Bronchial epithelial cell (primary cell): ENCODE results near the gene RAI14. TPM values are rescaled to one million over a fixed set of nuclear protein-coding genes. Genes with fewer than 3 reads are reported as not detected.

Experiments used
- DNase-seq: peaks from one replicate; pipeline ENCODE4 v3.0.0-alpha.2; 2010; ENCODE audit warnings: low read depth
- FAIRE-seq: peaks from 2 replicates; lab custom pipeline; 2011; peaks lifted over from hg19 to GRCh38; lab: Jason Lieb, UNC
- H3K27me3 ChIP-seq: 2 replicates; pipeline ENCODE4 v1.5.1; 2011; ENCODE audit warnings: low read length; ENCODE audit not compliant: control insufficient read depth, insufficient read depth
- H3K36me3 ChIP-seq: 2 replicates; pipeline ENCODE4 v1.5.1; 2011; ENCODE audit warnings: low read length; ENCODE audit not compliant: control insufficient read depth, insufficient read depth
- H3K4me3 ChIP-seq: 2 replicates; pipeline ENCODE4 v1.5.1; 2011; ENCODE audit warnings: mild to moderate bottlenecking, low read depth, low read length, control low read depth
- total RNA-seq: library from RNA; depleted of rRNA; stranded (reverse); fragments of >200 nt; gene quantifications from 2 replicates; pipeline ENCODE4 v1.2.1, GENCODE V29; 2014
- TF ChIP-seq, protein P1 (sequence below): IDR thresholded peaks from 2 replicates; pipeline ENCODE4 v1.5.1; 2011; ENCODE audit warnings: mild to moderate bottlenecking, moderate library complexity, low read length, control low read depth, inconsistent platforms; ENCODE audit not compliant: insufficient read depth, severe bottlenecking

Gene RAI14
- total RNA-seq, 1 donor from 2014 or later = 60.0 TPM

DNA sequence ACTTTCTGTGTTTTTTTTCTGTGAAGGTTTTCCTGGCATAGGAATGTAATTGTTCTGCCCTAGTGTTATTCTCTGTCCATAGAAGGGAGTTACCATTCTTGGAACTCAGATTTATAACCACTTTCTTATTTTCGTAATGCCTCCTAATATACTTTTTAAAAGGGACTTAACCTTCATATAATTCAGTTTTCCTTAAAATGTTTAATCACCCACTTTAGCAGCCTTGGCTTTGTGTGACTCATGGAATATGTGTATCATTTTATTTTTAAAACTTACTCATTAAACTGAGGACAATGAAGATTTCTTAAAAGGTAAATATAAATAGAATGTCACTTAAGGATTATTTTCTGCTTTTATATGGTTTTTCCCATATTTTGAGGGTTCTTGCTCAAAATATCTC lies 50.0 kb downstream of the RAI14 start:
- Histone ChIP-seq H3K36me3 (peaks cover 2% of the 10 kb centered on the region), H3K4me3 (no peak overlapping the region), H3K27me3 (no peaks in the 10 kb centered on the region)
- TF ChIP-seq, protein P1, sequence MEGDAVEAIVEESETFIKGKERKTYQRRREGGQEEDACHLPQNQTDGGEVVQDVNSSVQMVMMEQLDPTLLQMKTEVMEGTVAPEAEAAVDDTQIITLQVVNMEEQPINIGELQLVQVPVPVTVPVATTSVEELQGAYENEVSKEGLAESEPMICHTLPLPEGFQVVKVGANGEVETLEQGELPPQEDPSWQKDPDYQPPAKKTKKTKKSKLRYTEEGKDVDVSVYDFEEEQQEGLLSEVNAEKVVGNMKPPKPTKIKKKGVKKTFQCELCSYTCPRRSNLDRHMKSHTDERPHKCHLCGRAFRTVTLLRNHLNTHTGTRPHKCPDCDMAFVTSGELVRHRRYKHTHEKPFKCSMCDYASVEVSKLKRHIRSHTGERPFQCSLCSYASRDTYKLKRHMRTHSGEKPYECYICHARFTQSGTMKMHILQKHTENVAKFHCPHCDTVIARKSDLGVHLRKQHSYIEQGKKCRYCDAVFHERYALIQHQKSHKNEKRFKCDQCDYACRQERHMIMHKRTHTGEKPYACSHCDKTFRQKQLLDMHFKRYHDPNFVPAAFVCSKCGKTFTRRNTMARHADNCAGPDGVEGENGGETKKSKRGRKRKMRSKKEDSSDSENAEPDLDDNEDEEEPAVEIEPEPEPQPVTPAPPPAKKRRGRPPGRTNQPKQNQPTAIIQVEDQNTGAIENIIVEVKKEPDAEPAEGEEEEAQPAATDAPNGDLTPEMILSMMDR = no peak
- no peak for FAIRE-seq
- DNase-seq = no peak

DNA sequence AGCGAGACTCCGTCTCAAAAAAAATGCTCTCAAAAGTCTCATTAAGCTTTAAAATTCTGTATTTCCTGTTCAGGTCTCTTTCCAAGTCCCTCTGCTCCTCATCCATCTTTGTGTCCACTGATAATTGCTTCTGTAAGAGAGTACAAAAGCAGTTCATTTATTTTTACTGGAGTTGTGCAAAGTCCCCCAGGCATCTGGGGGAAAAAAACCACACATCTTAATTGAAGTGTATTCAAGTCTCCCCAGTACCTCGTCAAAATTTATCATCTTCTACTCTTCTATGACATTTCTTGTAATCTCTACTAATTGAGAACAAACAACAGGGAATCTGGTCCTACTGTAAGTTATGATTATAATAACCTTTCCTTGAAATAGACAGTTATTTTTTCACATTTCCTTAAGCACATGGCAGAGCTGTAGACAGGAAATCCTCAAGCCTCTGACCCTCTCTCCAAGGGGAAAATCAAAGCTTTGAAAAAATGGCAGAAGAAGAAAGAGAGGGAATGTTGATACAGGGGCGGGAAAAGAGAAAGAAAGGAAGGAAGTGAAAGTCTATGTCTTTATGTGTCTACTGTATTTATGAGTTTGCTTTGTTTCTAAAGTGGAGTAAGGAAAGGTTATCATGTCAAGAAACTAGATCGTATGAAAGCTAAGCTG lies 51.5 kb downstream of the RAI14 start:
- FAIRE-seq (no peak), DNase-seq (no peak)
- Histone ChIP-seq H3K27me3 (no peaks in the 10 kb centered on the region), H3K36me3 (peaks cover 4% of the 10 kb centered on the region), H3K4me3 (no peak overlapping the region)
- TF ChIP-seq, protein P1 = no peak

DNA sequence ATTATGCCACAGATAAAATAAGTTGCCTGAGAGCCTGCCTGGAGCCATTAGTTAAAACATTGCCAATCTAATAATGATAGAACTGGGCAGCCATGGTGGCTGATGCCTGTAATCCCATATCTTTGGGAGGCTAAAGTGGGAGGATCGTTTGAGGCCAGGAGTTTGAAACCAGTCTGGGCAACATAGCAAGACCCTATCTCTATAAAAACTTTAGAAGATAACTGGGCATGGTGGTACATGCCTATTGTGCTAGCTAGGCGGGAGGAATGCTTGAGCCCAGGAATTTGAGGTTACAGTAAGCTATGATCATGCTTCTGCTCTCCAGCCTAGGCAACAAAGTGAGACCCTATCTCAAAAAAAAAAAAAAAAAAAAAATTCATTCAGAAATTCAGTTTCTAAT lies 52.6 kb downstream of the RAI14 start:
- TF ChIP-seq, protein P1 = no peak
- Histone ChIP-seq H3K36me3 (peaks cover 6% of the 10 kb centered on the region), H3K4me3 (no peak overlapping the region), H3K27me3 (no peaks in the 10 kb centered on the region)
- DNase-seq = no peak
- no peak for FAIRE-seq

DNA sequence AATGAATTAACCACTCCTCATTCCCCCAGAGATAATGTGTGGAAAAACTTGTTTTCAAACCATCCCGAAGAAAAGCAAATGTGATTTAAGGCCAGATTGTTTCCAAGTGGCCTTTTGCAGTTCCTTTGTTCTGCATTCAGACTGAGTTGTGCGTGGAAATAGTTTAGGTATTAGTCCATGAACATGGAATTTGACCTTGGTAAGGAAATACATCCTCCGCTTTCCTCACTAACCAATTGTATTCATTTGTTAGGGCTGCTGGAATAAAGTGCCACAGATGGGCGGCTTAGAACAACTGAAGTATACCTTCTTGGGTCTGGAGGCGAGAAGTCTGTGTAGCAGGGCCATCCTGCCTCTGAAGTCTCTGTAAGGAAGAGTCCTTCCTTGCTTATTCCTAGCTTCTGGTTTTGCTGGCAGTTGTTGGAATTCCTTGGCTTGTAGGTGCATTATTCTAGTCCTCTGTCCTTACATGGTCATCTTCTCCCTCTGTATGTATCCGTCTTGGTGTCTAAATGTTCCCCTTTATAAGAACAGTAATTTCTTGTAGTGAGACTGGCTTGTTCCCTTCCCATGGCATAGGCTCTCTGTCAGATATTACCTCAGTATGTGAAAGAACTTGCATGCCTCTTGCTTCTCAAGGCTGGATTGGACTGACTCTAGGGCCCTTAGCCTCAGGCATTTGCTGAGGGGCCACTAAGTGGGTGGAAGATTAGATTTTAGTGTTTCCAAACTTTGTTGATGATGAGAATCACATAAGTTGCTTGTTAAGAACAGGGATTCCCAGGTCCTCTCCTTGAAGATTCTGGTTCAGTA lies 53.9 kb downstream of the RAI14 start:
- no peaks in the 10 kb centered on the region for H3K27me3 ChIP-seq
- DNase-seq (no peak), FAIRE-seq (no peak)
- H3K4me3 ChIP-seq = no peak overlapping the region
- TF ChIP-seq, protein P1 = no peak
- peaks cover 6% of the 10 kb centered on the region for H3K36me3 ChIP-seq

DNA sequence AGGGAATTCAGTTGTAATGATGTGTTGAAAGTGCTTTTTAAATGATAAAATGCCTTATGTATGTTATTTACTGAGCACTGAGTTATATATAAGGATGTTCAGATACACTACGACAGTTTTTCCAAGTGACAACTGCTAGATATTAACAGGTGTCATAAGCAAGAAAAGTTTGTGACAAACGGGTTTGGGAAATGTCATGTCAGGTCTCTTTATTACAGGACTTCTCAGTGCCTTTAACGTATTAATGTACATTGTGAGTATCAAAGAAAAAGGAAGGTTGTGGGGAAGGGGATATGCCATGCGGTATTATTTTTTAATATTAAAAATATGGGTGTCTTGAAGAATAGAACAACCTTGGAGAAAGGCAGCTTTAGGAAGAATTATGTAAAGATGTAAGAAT lies 56.4 kb downstream of the RAI14 start:
- FAIRE-seq (no peak), DNase-seq (no peak)
- Histone ChIP-seq H3K36me3 (peaks cover 5% of the 10 kb centered on the region), H3K4me3 (no peak overlapping the region), H3K27me3 (no peaks in the 10 kb centered on the region)
- TF ChIP-seq, protein P1 = no peak
